Large intestine (tissue), 3 donors: Measurements from ENCODE around the gene OIT3. TPM values are rescaled to one million over a fixed set of nuclear protein-coding genes. Genes with fewer than 3 reads are reported as not detected.
"Not testable (repeated sequence)": the region's sequence is repeated elsewhere in the genome, so short reads cannot be mapped to it uniquely, and the experiment has no call there.

Experiments used
- DNase-seq, 2 donors: peaks; one replicate each; pipeline versions ENCODE4 v3.0.0 to v3.0.0-alpha.2; 2013
- H3K27ac ChIP-seq: one replicate; pipeline ENCODE4 v1.5.1; 2013; ENCODE audit warnings: low read length
- H3K27me3 ChIP-seq: 2 replicates; pipeline ENCODE4 v1.6.1; 2013; ENCODE audit warnings: low read length; ENCODE audit not compliant: control insufficient read depth, insufficient read depth
- H3K36me3 ChIP-seq: 2 replicates; pipeline ENCODE4 v1.6.1; 2013; ENCODE audit warnings: low read length; ENCODE audit not compliant: control insufficient read depth, insufficient read depth
- H3K4me1 ChIP-seq: one replicate; pipeline ENCODE4 v1.6.1; 2013; ENCODE audit warnings: low read length; ENCODE audit not compliant: control insufficient read depth, insufficient read depth
- H3K4me3 ChIP-seq: one replicate; pipeline ENCODE4 v1.5.1; 2013; ENCODE audit warnings: low read length
- H3K9me3 ChIP-seq: one replicate; pipeline ENCODE4 v1.6.1; 2013; ENCODE audit warnings: mild to moderate bottlenecking, low read depth, low read length, moderate library complexity; ENCODE audit not compliant: control insufficient read depth
- WGBS: methylation state at CpG from one replicate; pipeline ENCODE4 v1.1.5; 2013; ENCODE audit warnings: low lambda C conversion rate; ENCODE audit not compliant: insufficient coverage; 5-methylcytosine and 5-hydroxymethylcytosine counted together
- polyA plus RNA-seq: library from polyadenylated mRNA; unstranded; fragments of 120-200 nt; gene quantifications from one replicate; pipeline ENCODE4 v1.2.1, GENCODE V29; 2013

Gene OIT3
- polyA plus RNA-seq, 1 donor = 9.9 TPM

DNA sequence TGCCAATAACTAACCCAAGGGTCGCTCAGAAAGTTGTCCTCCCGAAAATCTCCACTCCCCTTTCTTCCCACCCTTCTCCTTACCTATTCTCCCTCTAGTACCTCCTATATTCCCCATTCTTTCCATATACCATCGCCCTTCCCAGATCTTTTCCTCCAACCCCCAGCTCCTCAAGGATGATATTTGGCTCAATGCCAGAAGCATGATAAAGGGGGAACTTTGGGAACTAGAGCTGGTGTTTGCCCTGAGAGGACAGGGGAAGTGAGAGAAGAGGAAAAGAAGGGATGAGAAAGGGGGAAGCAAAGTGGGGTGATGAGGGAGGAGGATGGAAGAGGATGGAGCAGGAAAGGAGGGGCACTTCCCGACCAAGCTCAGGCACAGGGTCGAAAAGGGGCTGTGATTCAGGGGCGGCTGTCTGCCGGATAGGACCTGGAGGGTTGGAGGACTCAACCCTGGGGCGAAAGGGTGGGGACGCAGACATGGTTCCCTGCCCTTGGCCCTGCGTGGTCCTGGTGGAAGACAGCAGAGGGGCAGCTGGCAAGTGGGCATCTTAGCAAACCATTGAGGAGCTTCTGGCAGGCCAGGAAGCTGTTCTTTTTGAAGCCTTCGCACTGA lies 1.8 kb downstream of the OIT3 start:
- Histone ChIP-seq H3K27ac (no peak overlapping the region), H3K9me3 (no peaks in the 10 kb centered on the region), H3K27me3 (no peaks in the 10 kb centered on the region), H3K4me3 (no peak overlapping the region), H3K4me1 (no peaks in the 10 kb centered on the region), H3K36me3 (no peaks in the 10 kb centered on the region)
- 40% methylated on average over 1 of the region's 11 CpGs for WGBS
- no peak for DNase-seq

- no CpG with 5 or more reads among the region's 10 CpGs for WGBS
These were observed 5.1 kb downstream of the OIT3 start for GRCh38 chr10:72898616-72899015.

DNA sequence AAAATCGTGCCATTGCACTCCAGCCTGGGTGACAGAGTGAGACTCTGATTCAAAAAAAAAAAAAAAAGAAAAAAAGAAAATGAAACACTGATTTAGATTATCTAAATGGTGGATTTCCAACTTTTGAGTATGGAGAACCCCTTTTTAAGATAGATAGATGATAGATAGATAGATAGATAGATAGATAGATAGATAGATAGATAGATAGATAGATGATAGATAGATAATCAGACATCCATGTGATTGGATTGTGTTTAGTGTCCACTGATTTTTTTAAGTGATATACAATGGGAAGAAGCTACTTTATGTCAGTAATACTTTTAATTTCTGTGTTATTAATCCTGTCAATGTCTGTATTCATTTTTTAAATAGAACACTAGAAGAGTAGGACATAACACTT lies 6.0 kb downstream of the OIT3 start:
- H3K36me3 ChIP-seq = no peaks in the 10 kb centered on the region
- H3K4me1 ChIP-seq = no peaks in the 10 kb centered on the region
- H3K9me3 ChIP-seq = no peaks in the 10 kb centered on the region
- 100% methylated on average over 1 of the region's 1 CpG for WGBS
- H3K27ac ChIP-seq = no peak overlapping the region
- no peaks in the 10 kb centered on the region for H3K27me3 ChIP-seq
- DNase-seq = no peak
- no peak overlapping the region for H3K4me3 ChIP-seq

More at GRCh38 chr10:72898616-72899015, 5.1 kb downstream of the OIT3 start:
- no peak overlapping the region for H3K4me3 ChIP-seq
- no peaks in the 10 kb centered on the region for H3K9me3 ChIP-seq
- no peaks in the 10 kb centered on the region for H3K36me3 ChIP-seq
- no peaks in the 10 kb centered on the region for H3K4me1 ChIP-seq
- no peak overlapping the region for H3K27ac ChIP-seq
- H3K27me3 ChIP-seq = no peaks in the 10 kb centered on the region
- DNase-seq = no peak

DNA sequence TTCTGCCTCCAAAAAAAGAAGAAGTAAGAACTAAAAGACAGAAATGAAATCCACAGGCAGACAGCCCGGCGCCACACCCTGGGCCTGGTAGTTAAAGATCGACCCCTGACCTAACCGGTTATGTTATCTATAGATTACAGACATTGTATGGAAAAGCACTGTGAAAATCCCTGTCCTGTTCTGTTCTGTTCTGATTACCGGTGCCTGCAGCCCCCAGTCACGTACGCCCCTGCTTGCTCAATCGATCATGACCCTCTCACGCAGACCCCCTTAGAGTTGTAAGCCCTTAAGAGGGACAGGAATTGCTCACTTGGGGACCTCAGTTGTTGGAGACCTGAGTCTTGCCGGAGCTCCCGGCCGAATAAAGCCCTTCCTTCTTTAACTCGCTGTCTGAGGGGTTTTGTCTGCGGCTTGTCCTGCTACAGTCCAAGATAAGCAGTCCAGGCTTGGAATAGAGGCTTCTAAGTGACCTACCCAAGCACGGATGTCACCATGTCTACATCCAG lies 10.5 kb downstream of the OIT3 start:
- not testable (repeated sequence) for H3K9me3 ChIP-seq, DNase-seq, H3K36me3 ChIP-seq, H3K27ac ChIP-seq, H3K4me1 ChIP-seq, H3K4me3 ChIP-seq, H3K27me3 ChIP-seq
- WGBS = no CpG with 5 or more reads among the region's 15 CpGs

- no CpG with 5 or more reads among the region's 3 CpGs for WGBS
- no peak overlapping the region for H3K4me3 ChIP-seq
- no peak for DNase-seq
- H3K4me1 ChIP-seq = no peaks in the 10 kb centered on the region
- H3K36me3 ChIP-seq = no peaks in the 10 kb centered on the region
- H3K27me3 ChIP-seq = no peaks in the 10 kb centered on the region
- no peak overlapping the region for H3K27ac ChIP-seq
- H3K9me3 ChIP-seq = no peaks in the 10 kb centered on the region
These were observed 11.3 kb downstream of the OIT3 start for GRCh38 chr10:72904806-72905205.

- no peak for DNase-seq
- Histone ChIP-seq H3K36me3 (no peaks in the 10 kb centered on the region), H3K27me3 (no peaks in the 10 kb centered on the region), H3K4me3 (no peak overlapping the region), H3K4me1 (no peaks in the 10 kb centered on the region), H3K9me3 (no peaks in the 10 kb centered on the region), H3K27ac (no peak overlapping the region)
- no CpG with 5 or more reads among the region's 6 CpGs for WGBS
These were observed 12.9 kb downstream of the OIT3 start for GRCh38 chr10:72906446-72906845.

DNA sequence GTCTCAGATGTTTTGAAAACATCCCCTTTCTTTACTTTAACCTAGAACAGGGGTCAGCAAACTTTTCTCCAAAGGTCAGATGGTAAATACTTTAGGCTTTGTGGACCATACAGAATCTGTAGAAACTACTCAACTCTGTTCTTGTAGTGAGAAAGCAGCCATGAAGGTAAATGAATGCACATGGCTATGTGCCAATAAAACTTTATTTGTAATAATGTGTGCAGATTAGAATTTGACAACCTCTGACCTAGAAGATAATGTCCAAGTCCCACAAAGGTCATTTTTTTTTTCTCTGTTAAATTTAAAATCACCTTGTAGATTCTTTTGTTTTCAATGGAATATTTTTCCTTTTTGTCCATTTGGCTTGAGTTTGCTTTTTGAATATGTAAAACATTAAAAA lies 17.2 kb downstream of the OIT3 start:
- Histone ChIP-seq H3K9me3 (no peaks in the 10 kb centered on the region), H3K4me1 (no peaks in the 10 kb centered on the region), H3K27me3 (no peaks in the 10 kb centered on the region), H3K4me3 (no peak overlapping the region), H3K36me3 (no peaks in the 10 kb centered on the region), H3K27ac (no peak overlapping the region)
- DNase-seq = no peak

GRCh38 chr10:72911758-72912157 lies 18.2 kb downstream of the OIT3 start:
- Histone ChIP-seq H3K27me3 (no peaks in the 10 kb centered on the region), H3K36me3 (no peaks in the 10 kb centered on the region), H3K27ac (no peak overlapping the region), H3K4me1 (no peaks in the 10 kb centered on the region), H3K4me3 (no peak overlapping the region), H3K9me3 (no peaks in the 10 kb centered on the region)
- no CpG with 5 or more reads among the region's 2 CpGs for WGBS
- no peak for DNase-seq

DNA sequence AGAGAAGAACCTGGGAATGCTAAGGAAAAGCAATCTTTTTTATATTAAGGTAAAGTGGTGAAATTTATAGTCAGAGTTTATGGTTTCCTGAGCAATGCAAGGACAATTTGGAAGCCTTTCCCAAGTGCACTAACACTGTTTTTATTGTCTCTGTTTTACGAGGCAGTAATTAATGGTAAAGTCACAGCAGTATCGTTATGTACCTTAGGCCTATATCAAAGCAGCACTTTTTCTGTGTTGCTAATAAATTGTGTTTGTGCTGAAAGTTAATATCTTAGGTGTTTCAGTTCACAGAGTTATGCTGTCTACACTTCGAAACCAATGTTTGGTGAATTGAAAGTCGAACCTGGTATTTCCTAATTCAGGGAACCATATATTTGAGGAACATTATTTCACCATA lies 19.2 kb downstream of the OIT3 start:
- Histone ChIP-seq H3K9me3 (no peaks in the 10 kb centered on the region), H3K4me3 (no peak overlapping the region), H3K36me3 (no peaks in the 10 kb centered on the region), H3K4me1 (no peaks in the 10 kb centered on the region), H3K27ac (no peak overlapping the region), H3K27me3 (no peaks in the 10 kb centered on the region)
- DNase-seq = no peak
- WGBS = 83% methylated on average over 1 of the region's 4 CpGs

DNA sequence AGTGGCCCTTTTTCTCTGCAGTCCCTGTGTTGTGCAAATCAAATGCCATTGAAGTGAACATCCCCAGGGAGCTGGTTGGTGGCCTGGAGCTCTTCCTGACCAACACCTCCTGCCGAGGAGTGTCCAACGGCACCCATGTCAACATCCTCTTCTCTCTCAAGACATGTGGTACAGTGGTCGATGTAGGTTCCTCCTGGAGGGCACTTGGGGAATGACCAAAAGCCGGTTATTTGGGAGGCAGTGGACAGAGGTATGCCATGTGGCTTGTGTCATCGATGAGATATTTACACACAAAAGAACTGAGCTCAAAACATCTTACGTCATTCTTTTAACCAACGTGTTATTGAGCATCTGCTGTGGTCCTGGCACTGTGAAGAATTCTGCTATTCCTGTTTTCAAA lies 19.7 kb downstream of the OIT3 start:
- no CpG with 5 or more reads among the region's 7 CpGs for WGBS
- no peak overlapping the region for H3K4me3 ChIP-seq
- no peaks in the 10 kb centered on the region for H3K27me3 ChIP-seq
- H3K36me3 ChIP-seq = no peaks in the 10 kb centered on the region
- H3K4me1 ChIP-seq = no peaks in the 10 kb centered on the region
- no peak overlapping the region for H3K27ac ChIP-seq
- H3K9me3 ChIP-seq = peaks cover under 1% of the 10 kb centered on the region
- no peak for DNase-seq

DNA sequence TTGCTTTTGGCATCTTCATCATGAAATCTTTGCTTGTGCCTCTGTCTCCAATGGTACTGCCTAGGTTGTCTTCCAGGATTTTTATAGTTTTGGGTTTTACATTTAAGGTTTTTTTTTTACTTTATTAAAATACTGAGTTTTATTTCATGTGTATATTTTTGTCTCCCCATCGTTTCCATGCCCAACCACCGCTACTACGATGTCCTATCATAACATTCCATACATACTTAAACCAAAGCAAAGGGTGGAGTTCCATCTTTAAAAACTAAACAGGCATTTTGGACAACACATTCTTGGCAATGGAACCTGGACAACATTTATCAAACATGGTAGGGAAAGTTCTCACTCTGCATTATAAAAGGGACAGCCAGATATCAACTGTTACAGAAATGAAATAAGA lies 23.7 kb downstream of the OIT3 start:
- not testable (repeated sequence) for H3K36me3 ChIP-seq, H3K27me3 ChIP-seq, H3K4me3 ChIP-seq, H3K4me1 ChIP-seq, H3K9me3 ChIP-seq, H3K27ac ChIP-seq, DNase-seq
- WGBS = 67% methylated on average over 2 of the region's 3 CpGs
